DOHH2 (cell line): ENCODE data around the gene P2RY11.

Experiments
- H3F3A ChIP-seq: fragments of 200-600 bp; sonication (generic), shearing (Covaris generic); 2 replicates; pipeline ENCODE4 v1.6.0; 2016; ENCODE audit warnings: antibody characterized with exemption, mild to moderate bottlenecking; ENCODE audit not compliant: control insufficient read depth, insufficient read depth
- H3K27ac ChIP-seq: fragments of 200-600 bp; sonication (generic); 2 replicates; pipeline ENCODE4 v1.5.1; 2014; ENCODE audit warnings: low read depth, mild to moderate bottlenecking, low read length, moderate library complexity
- H3K27me3 ChIP-seq: fragments of 200-600 bp; sonication (generic); 2 replicates; pipeline ENCODE4 v1.6.1; 2014; ENCODE audit warnings: mild to moderate bottlenecking, low read length, mixed read lengths; ENCODE audit not compliant: control insufficient read depth
- H3K36me3 ChIP-seq: fragments of 200-600 bp; sonication (generic); 2 replicates; pipeline ENCODE4 v1.6.1; 2014; ENCODE audit warnings: mild to moderate bottlenecking, low read length, moderate library complexity, mixed read lengths; ENCODE audit not compliant: control insufficient read depth
- H3K4me1 ChIP-seq: fragments of 200-600 bp; sonication (generic); 2 replicates; pipeline ENCODE4 v1.6.1; 2014; ENCODE audit warnings: mild to moderate bottlenecking, low read length, mixed read lengths; ENCODE audit not compliant: control insufficient read depth
- H3K4me2 ChIP-seq: fragments of 200-600 bp; sonication (generic); 2 replicates; pipeline ENCODE4 v1.6.0; 2014; ENCODE audit warnings: mild to moderate bottlenecking, low read length, moderate library complexity
- H3K4me3 ChIP-seq: fragments of 200-600 bp; sonication (generic); 2 replicates; pipeline ENCODE4 v1.5.1; 2014; ENCODE audit warnings: mild to moderate bottlenecking, low read length, mixed read lengths
- H3K79me2 ChIP-seq: fragments of 200-600 bp; sonication (generic); 2 replicates; pipeline ENCODE4 v1.6.1; 2014; ENCODE audit warnings: mild to moderate bottlenecking, low read length, mixed read lengths; ENCODE audit not compliant: control insufficient read depth
- H3K9me2 ChIP-seq: fragments of 200-600 bp; sonication (generic); replicated peaks from 2 replicates; pipeline ENCODE4 v1.6.1; 2014; ENCODE audit warnings: mild to moderate bottlenecking, low read length, mixed read lengths; ENCODE audit not compliant: control insufficient read depth
- H3K9me3 ChIP-seq: fragments of 200-600 bp; sonication (generic); 2 replicates; pipeline ENCODE4 v1.6.1; 2014; ENCODE audit warnings: antibody characterized with exemption, low read length, mixed read lengths; ENCODE audit not compliant: control insufficient read depth, insufficient read depth
- H4K20me1 ChIP-seq: fragments of 200-600 bp; sonication (generic); 2 replicates; pipeline ENCODE4 v1.6.0; 2014; ENCODE audit warnings: low read depth, mild to moderate bottlenecking, antibody characterized with exemption, low read length, moderate library complexity; ENCODE audit not compliant: control insufficient read depth, insufficient read depth
- EZH2phosphoT487 ChIP-seq: fragments of 200-600 bp; sonication (generic); IDR thresholded peaks from 2 replicates; pipeline ENCODE4 v1.6.1; 2017; ENCODE audit warnings: borderline replicate concordance, mild to moderate bottlenecking, antibody characterized with exemption, low read length, moderate library complexity, mixed read lengths
- TF ChIP-seq, protein P1 (sequence below): fragments of 200-600 bp; sonication (generic); IDR thresholded peaks from one replicate; pipeline ENCODE4 v1.5.1; 2014; ENCODE audit warnings: antibody characterized with exemption, mild to moderate bottlenecking, low read depth, low read length; ENCODE audit not compliant: poor library complexity, severe bottlenecking

Gene P2RY11

DNA sequence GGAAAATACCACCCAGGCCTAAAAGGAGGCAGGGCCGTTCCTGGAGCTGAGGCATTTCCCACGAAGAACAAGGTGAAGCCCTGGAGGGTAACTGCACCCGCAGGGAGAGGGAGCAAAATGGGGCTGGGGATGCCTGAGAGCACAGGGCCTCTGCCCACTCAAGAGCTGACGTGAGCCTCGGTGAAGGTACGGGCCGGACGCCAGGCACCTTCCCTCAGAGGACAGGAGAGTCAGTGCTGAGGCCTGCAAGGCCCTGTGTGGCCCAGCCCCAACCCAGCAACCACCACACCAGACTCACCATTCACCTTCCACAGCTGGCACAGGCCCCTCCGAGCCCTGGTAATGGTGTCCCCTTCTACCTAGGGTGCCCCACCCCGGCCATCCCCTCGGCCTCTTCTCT lies 47.0 kb downstream of the P2RY11 start:
- H3F3A ChIP-seq, result peaks cover 21% of the 10 kb centered on the region
- H3K9me3 ChIP-seq, result no peaks in the 10 kb centered on the region
- H3K4me1 ChIP-seq, result no peaks in the 10 kb centered on the region
- peaks cover 98% of the 10 kb centered on the region for H3K36me3 ChIP-seq
- H3K79me2 ChIP-seq, result peaks cover 83% of the 10 kb centered on the region
- H3K27ac ChIP-seq, result no peak overlapping the region
- TF ChIP-seq, protein P1, sequence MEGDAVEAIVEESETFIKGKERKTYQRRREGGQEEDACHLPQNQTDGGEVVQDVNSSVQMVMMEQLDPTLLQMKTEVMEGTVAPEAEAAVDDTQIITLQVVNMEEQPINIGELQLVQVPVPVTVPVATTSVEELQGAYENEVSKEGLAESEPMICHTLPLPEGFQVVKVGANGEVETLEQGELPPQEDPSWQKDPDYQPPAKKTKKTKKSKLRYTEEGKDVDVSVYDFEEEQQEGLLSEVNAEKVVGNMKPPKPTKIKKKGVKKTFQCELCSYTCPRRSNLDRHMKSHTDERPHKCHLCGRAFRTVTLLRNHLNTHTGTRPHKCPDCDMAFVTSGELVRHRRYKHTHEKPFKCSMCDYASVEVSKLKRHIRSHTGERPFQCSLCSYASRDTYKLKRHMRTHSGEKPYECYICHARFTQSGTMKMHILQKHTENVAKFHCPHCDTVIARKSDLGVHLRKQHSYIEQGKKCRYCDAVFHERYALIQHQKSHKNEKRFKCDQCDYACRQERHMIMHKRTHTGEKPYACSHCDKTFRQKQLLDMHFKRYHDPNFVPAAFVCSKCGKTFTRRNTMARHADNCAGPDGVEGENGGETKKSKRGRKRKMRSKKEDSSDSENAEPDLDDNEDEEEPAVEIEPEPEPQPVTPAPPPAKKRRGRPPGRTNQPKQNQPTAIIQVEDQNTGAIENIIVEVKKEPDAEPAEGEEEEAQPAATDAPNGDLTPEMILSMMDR, result no peak
- TF ChIP-seq EZH2phosphoT487, result no peak
- no peaks in the 10 kb centered on the region for H3K9me2 ChIP-seq
- H3K27me3 ChIP-seq, result no peaks in the 10 kb centered on the region
- H3K4me3 ChIP-seq, result no peak overlapping the region
- H4K20me1 ChIP-seq, result peaks cover 3% of the 10 kb centered on the region; the same call in 1 of the 2 replicates
- H3K4me2 ChIP-seq, result no peak overlapping the region

DNA sequence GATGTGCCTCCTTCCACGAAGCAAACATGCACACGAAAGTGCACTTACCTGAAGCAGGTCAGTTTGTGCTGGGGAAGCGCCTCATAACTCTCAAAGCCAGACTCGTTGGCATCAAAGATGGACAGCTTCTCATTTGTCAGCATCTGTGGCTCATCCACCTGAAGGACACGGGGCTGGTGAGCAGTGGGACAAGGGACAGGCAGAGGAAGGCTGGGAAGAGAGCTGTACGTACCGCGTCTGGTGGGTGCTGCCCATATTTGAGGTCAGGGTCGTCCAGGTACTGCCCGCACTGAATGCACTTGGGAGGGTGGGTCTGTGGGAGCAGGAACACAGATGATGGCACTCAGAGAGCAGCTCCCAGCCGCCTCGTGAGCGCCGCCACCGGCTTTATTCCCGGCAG lies 48.1 kb downstream of the P2RY11 start:
- Histone ChIP-seq H3K27me3 (no peaks in the 10 kb centered on the region), H3K4me2 (no peak overlapping the region), H3K9me2 (no peaks in the 10 kb centered on the region), H4K20me1 (peaks cover 3% of the 10 kb centered on the region; the same call in 1 of the 2 replicates), H3K79me2 (peaks cover 80% of the 10 kb centered on the region), H3F3A (peaks cover 13% of the 10 kb centered on the region), H3K27ac (no peak overlapping the region), H3K4me1 (no peaks in the 10 kb centered on the region), H3K4me3 (no peak overlapping the region), H3K36me3 (peaks cover 96% of the 10 kb centered on the region), H3K9me3 (no peaks in the 10 kb centered on the region)
- TF ChIP-seq, protein P1, result no peak
- TF ChIP-seq EZH2phosphoT487, result no peak

DNA sequence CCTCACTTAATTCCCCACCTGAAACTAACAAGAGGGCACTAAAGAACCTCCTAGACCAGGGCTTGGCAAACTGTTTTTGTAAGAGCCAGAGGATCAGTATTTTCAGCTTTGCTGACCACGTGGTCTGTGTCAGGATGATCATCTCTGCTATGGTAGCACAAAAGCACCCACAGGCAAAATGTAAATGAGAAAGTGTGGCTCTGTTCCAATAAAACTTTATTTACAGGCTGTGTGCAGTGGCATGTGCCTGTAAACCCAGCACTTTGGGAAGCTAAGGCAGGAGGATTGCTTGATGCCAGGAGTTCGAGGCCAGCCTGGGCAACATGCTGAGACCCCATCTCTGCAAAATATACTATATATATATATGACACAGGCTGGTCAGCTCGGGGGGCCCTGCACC lies 52.0 kb downstream of the P2RY11 start:
- no peaks in the 10 kb centered on the region for H3K9me2 ChIP-seq
- H3K27me3 ChIP-seq, result no peaks in the 10 kb centered on the region
- H3K4me3 ChIP-seq, result no peak overlapping the region
- no peaks in the 10 kb centered on the region for H3K4me1 ChIP-seq
- H3F3A ChIP-seq, result peaks cover 13% of the 10 kb centered on the region
- peaks cover 96% of the 10 kb centered on the region for H3K36me3 ChIP-seq
- H3K79me2 ChIP-seq, result peaks cover 73% of the 10 kb centered on the region
- H4K20me1 ChIP-seq, result peaks cover 5% of the 10 kb centered on the region; the same call in 1 of the 2 replicates
- H3K4me2 ChIP-seq, result no peak overlapping the region
- no peaks in the 10 kb centered on the region for H3K9me3 ChIP-seq
- TF ChIP-seq, protein P1, result no peak
- TF ChIP-seq EZH2phosphoT487, result no peak
- H3K27ac ChIP-seq, result no peak overlapping the region
